ENCODE measurements around the gene POMGNT1.

Gene POMGNT1

GRCh38 chr1:46181343-46182260 is 16.6 kb downstream of the POMGNT1 start:
- DNase-seq (ENCODE audit: low read depth), result no peak
- TF ChIP-seq CTCF (IDR thresholded peaks at IDR 0.05; ENCODE audit: control insufficient read depth, extremely low read depth, insufficient read depth), result no peak
- no peak overlapping the region for H3K4me3 ChIP-seq (ENCODE audit: low read depth, low read length)

GRCh38 chr1:46180082-46180616 is 18.1 kb downstream of the POMGNT1 start:
- DNase-seq (ENCODE audit: low read depth), result no peak
- peak; percentile 56 for TF ChIP-seq CTCF (IDR thresholded peaks at IDR 0.05; ENCODE audit: control insufficient read depth, extremely low read depth, insufficient read depth)
- H3K4me3 ChIP-seq (ENCODE audit: low read depth, low read length), result no peak overlapping the region

GRCh38 chr1:46179138-46180081 is 18.8 kb downstream of the POMGNT1 start:
- no peak overlapping the region for H3K4me3 ChIP-seq (ENCODE audit: low read depth, low read length)
- no peak for DNase-seq (ENCODE audit: low read depth)
- peak; percentile 94 for TF ChIP-seq CTCF (IDR thresholded peaks at IDR 0.05; ENCODE audit: control insufficient read depth, extremely low read depth, insufficient read depth)

- no peak for DNase-seq (ENCODE audit: low read depth)
- TF ChIP-seq CTCF (IDR thresholded peaks at IDR 0.05; ENCODE audit: control insufficient read depth, extremely low read depth, insufficient read depth), result no peak
- H3K4me3 ChIP-seq (ENCODE audit: low read depth, low read length), result no peak within 1 kb of the TSS
Observed at GRCh38 chr1:46176211-46176865, 21.9 kb downstream of the POMGNT1 start, which contains the start of gene P3R3URF. Gene P3R3URF (minus strand): TSS chr1:46176488. CDS start chr1:46176471, 17 bp downstream.

- no peak for DNase-seq (ENCODE audit: low read depth)
- no peak overlapping the region for H3K4me3 ChIP-seq (ENCODE audit: low read depth, low read length)
- no peak for TF ChIP-seq CTCF (IDR thresholded peaks at IDR 0.05; ENCODE audit: control insufficient read depth, extremely low read depth, insufficient read depth)
Observed at GRCh38 chr1:46175243-46175642, 23.0 kb downstream of the POMGNT1 start.
